Stimulated activated CD4-positive, alpha-beta T cell treated with anti-CD3 and anti-CD28 coated beads, Interleukin-12 subunit alpha, Interleukin-12 subunit beta, amount 100 ng/mL, for 4 hours (primary cell): ENCODE results near the gene NDE1.
"Not testable (repeated sequence)": the region's sequence is repeated elsewhere in the genome, so short reads cannot be mapped to it uniquely, and the experiment has no call there.

Source experiments
- DNase-seq: peaks from one replicate; pipeline ENCODE4 v3.0.0-alpha.2; 2020

Gene NDE1

GRCh38 chr16:15621456-15621855 is 28.6 kb upstream of the NDE1 start:
- DNase-seq, result no peak

- DNase-seq, result no peak
These were observed 28.2 kb upstream of the NDE1 start for GRCh38 chr16:15621889-15622288.

GRCh38 chr16:15631730-15632409 is 18.2 kb upstream of the NDE1 start:
- no peak for DNase-seq

GRCh38 chr16:15635926-15636325 is 14.1 kb upstream of the NDE1 start:
- DNase-seq, result no peak

- no peak for DNase-seq
These were observed 13.6 kb upstream of the NDE1 start for GRCh38 chr16:15636392-15636873.

GRCh38 chr16:15639061-15639568 is 10.9 kb upstream of the NDE1 start:
- peak; percentile 11 for DNase-seq

GRCh38 chr16:15640966-15641365 is 9.1 kb upstream of the NDE1 start:
- DNase-seq, result no peak

GRCh38 chr16:15641753-15642556 is 8.1 kb upstream of the NDE1 start:
- DNase-seq, result no peak

- DNase-seq, result peak; percentile 54
These were observed 7.4 kb upstream of the NDE1 start for GRCh38 chr16:15642557-15643047.

- peak; percentile 100 for DNase-seq
These were observed 6.7 kb upstream of the NDE1 start, which contains the start of gene MARF1 for GRCh38 chr16:15643048-15643945. Gene MARF1, minus strand, starts transcription at chr16:15643154. Its CDS starts 3,921 bp downstream, at chr16:15639233.

- DNase-seq, result no peak
These were observed 6.1 kb upstream of the NDE1 start for GRCh38 chr16:15643946-15644250.

GRCh38 chr16:15644267-15644961 is 5.6 kb upstream of the NDE1 start:
- no peak for DNase-seq

GRCh38 chr16:15644962-15645465 is 5.0 kb upstream of the NDE1 start:
- DNase-seq, result peak; percentile 9

GRCh38 chr16:15646557-15647293 is 3.3 kb upstream of the NDE1 start:
- DNase-seq, result not testable (repeated sequence)

- DNase-seq, result no peak
These were observed 2.6 kb upstream of the NDE1 start for GRCh38 chr16:15647294-15648014.

- no peak for DNase-seq
These were observed 1.8 kb upstream of the NDE1 start for GRCh38 chr16:15648135-15648730.

GRCh38 chr16:15649311-15649710 is 734 bp upstream of the NDE1 start:
- not testable (repeated sequence) for DNase-seq

GRCh38 chr16:15649727-15650018 is 372 bp upstream of the NDE1 start:
- DNase-seq, result no peak

- no peak for DNase-seq
These were observed 690 bp downstream of the NDE1 start for GRCh38 chr16:15650698-15651171.
